ENCODE measurements around the gene PLEKHN1. TPM values are rescaled to one million over a fixed set of nuclear protein-coding genes. Genes with fewer than 3 reads are reported as not detected.

The PLEKHN1 gene
- total RNA-seq, 1 donor from 2014 or later, result 1.1 TPM

- Mint-ChIP-seq H3K27me3 (no peaks in the 10 kb centered on the region), H3K4me1 (ENCODE audit: low read depth) (peaks cover 16% of the 10 kb centered on the region), H3K27ac (peak within 1 kb of the TSS; percentile 33), H3K9me3 (ENCODE audit: low read depth) (peaks cover 4% of the 10 kb centered on the region), H3K4me3 (ENCODE audit: low read depth) (peak within 1 kb of the TSS; percentile 72), H3K36me3 (ENCODE audit: insufficient read depth) (peaks cover 8% of the 10 kb centered on the region)
- peak; percentile 53 for DNase-seq (ENCODE audit: low spot score, unreplicated experiment)
- TF ChIP-seq CTCF (IDR thresholded peaks at IDR 0.05; ENCODE audit: unreplicated experiment), result no peak
These were observed 53.7 kb downstream of the PLEKHN1 start, which contains the start of gene AGRN for GRCh38 chr1:1020000-1020404. Gene AGRN (plus strand): TSS chr1:1020120. CDS start chr1:1020173, 53 bp downstream.

- H3K27ac Mint-ChIP-seq, result no peak overlapping the region
- H3K4me1 Mint-ChIP-seq (ENCODE audit: low read depth), result peaks cover 16% of the 10 kb centered on the region
- peak overlapping the region; percentile 72 for H3K4me3 Mint-ChIP-seq (ENCODE audit: low read depth)
- DNase-seq (ENCODE audit: low spot score, unreplicated experiment), result no peak
- TF ChIP-seq CTCF (IDR thresholded peaks at IDR 0.05; ENCODE audit: unreplicated experiment), result no peak
- H3K27me3 Mint-ChIP-seq, result no peaks in the 10 kb centered on the region
- H3K36me3 Mint-ChIP-seq (ENCODE audit: insufficient read depth), result peaks cover 8% of the 10 kb centered on the region
- peaks cover 4% of the 10 kb centered on the region for H3K9me3 Mint-ChIP-seq (ENCODE audit: low read depth)
These were observed 54.2 kb downstream of the PLEKHN1 start for GRCh38 chr1:1020415-1021009.

GRCh38 chr1:1021010-1021919, 55.0 kb downstream of the PLEKHN1 start:
- H3K27ac Mint-ChIP-seq, result no peak overlapping the region
- H3K9me3 Mint-ChIP-seq (ENCODE audit: low read depth), result peaks cover 4% of the 10 kb centered on the region
- H3K36me3 Mint-ChIP-seq (ENCODE audit: insufficient read depth), result peaks cover 8% of the 10 kb centered on the region
- H3K4me3 Mint-ChIP-seq (ENCODE audit: low read depth), result peak overlapping the region; percentile 72
- no peaks in the 10 kb centered on the region for H3K27me3 Mint-ChIP-seq
- TF ChIP-seq CTCF (IDR thresholded peaks at IDR 0.05; ENCODE audit: unreplicated experiment), result no peak
- no peak for DNase-seq (ENCODE audit: low spot score, unreplicated experiment)
- peaks cover 16% of the 10 kb centered on the region for H3K4me1 Mint-ChIP-seq (ENCODE audit: low read depth)

GRCh38 chr1:1021920-1022259, 55.6 kb downstream of the PLEKHN1 start:
- H3K9me3 Mint-ChIP-seq (ENCODE audit: low read depth), result peaks cover 4% of the 10 kb centered on the region
- peaks cover 8% of the 10 kb centered on the region for H3K36me3 Mint-ChIP-seq (ENCODE audit: insufficient read depth)
- H3K27ac Mint-ChIP-seq, result peak overlapping the region; percentile 13
- TF ChIP-seq CTCF (IDR thresholded peaks at IDR 0.05; ENCODE audit: unreplicated experiment), result no peak
- no peaks in the 10 kb centered on the region for H3K27me3 Mint-ChIP-seq
- H3K4me3 Mint-ChIP-seq (ENCODE audit: low read depth), result peak overlapping the region; percentile 72
- peaks cover 16% of the 10 kb centered on the region for H3K4me1 Mint-ChIP-seq (ENCODE audit: low read depth)
- no peak for DNase-seq (ENCODE audit: low spot score, unreplicated experiment)

- Mint-ChIP-seq H3K27me3 (no peaks in the 10 kb centered on the region), H3K36me3 (ENCODE audit: insufficient read depth) (peaks cover 7% of the 10 kb centered on the region), H3K4me3 (ENCODE audit: low read depth) (peak overlapping the region; percentile 49), H3K27ac (peak overlapping the region; percentile 85), H3K9me3 (ENCODE audit: low read depth) (peaks cover under 1% of the 10 kb centered on the region), H3K4me1 (ENCODE audit: low read depth) (peaks cover 12% of the 10 kb centered on the region)
- DNase-seq (ENCODE audit: low spot score, unreplicated experiment), result no peak
- no peak for TF ChIP-seq CTCF (IDR thresholded peaks at IDR 0.05; ENCODE audit: unreplicated experiment)
These were observed 56.2 kb downstream of the PLEKHN1 start for GRCh38 chr1:1022302-1023009.
